Neural progenitor cell (in vitro differentiated cells): ENCODE data around the gene AUNIP. TPM values are rescaled to one million over a fixed set of nuclear protein-coding genes. Genes with fewer than 3 reads are reported as not detected.

Experiments used
- DNase-seq: peaks from one replicate; pipeline ENCODE4 v3.0.0-alpha.2; 2016; ENCODE audit warnings: low spot score
- H2AFZ ChIP-seq: fragments of 200-600 bp; sonication (generic); replicated peaks from 2 replicates; pipeline ENCODE4 v1.6.1; 2016; ENCODE audit warnings: antibody characterized with exemption
- H3F3A ChIP-seq: fragments of 200-600 bp; sonication (generic); 2 replicates; pipeline ENCODE4 v1.6.1; 2016; ENCODE audit warnings: antibody characterized with exemption, low read depth
- H3K27ac ChIP-seq: fragments of 200-600 bp; sonication (generic); 2 replicates; pipeline ENCODE4 v1.5.1; 2016; ENCODE audit warnings: mild to moderate bottlenecking
- H3K27me3 ChIP-seq: fragments of 200-600 bp; sonication (generic); 2 replicates; pipeline ENCODE4 v1.6.1; 2016; ENCODE audit warnings: mild to moderate bottlenecking, moderate library complexity
- H3K36me3 ChIP-seq: fragments of 200-600 bp; sonication (generic); 2 replicates; pipeline ENCODE4 v1.5.1; 2016
- H3K4me1 ChIP-seq: fragments of 200-600 bp; sonication (generic); 2 replicates; pipeline ENCODE4 v1.6.1; 2016; ENCODE audit warnings: mixed run types
- H3K4me2 ChIP-seq: fragments of 200-600 bp; sonication (generic); 2 replicates; pipeline ENCODE4 v1.6.1; 2016
- H3K4me3 ChIP-seq: fragments of 200-600 bp; sonication (generic); 2 replicates; pipeline ENCODE4 v1.5.1; 2016
- H3K79me2 ChIP-seq: fragments of 200-600 bp; sonication (generic); 2 replicates; pipeline ENCODE4 v1.6.1; 2016; ENCODE audit warnings: low read depth
- H3K9ac ChIP-seq: fragments of 200-600 bp; sonication (generic); 2 replicates; pipeline ENCODE4 v1.6.1; 2016
- H3K9me3 ChIP-seq: fragments of 200-600 bp; sonication (generic); 2 replicates; pipeline ENCODE4 v1.5.1; 2016; ENCODE audit warnings: low read depth
- H4K20me1 ChIP-seq: fragments of 200-600 bp; sonication (generic); 2 replicates; pipeline ENCODE4 v1.6.1; 2016; ENCODE audit warnings: low read depth
- H3K27ac Mint-ChIP-seq: 3 replicates; pipeline ENCODE4 v1.8.0; 2021; ENCODE audit warnings: mixed read lengths
- H3K27me3 Mint-ChIP-seq: 2 replicates; pipeline ENCODE4 v1.8.0; 2022; ENCODE audit warnings: low read depth, mild to moderate bottlenecking, inconsistent platforms, moderate library complexity, mixed read lengths; ENCODE audit not compliant: insufficient read depth
- H3K36me3 Mint-ChIP-seq: 3 replicates; pipeline ENCODE4 v1.8.0; 2021; ENCODE audit warnings: mixed read lengths
- H3K4me1 Mint-ChIP-seq: 3 replicates; pipeline ENCODE4 v1.8.0; 2021; ENCODE audit warnings: mixed read lengths
- H3K4me3 Mint-ChIP-seq: 3 replicates; pipeline ENCODE4 v1.8.0; 2021; ENCODE audit warnings: mild to moderate bottlenecking, moderate library complexity, mixed read lengths
- H3K9me3 Mint-ChIP-seq: 3 replicates; pipeline ENCODE4 v1.8.0; 2020; ENCODE audit warnings: mixed read lengths
- EZH2 ChIP-seq: fragments of 200-600 bp; sonication (generic); IDR thresholded peaks from 2 replicates; pipeline ENCODE4 v1.6.1; 2017; ENCODE audit warnings: antibody characterized with exemption, mild to moderate bottlenecking, moderate library complexity
- EZH2phosphoT487 ChIP-seq: fragments of 200-600 bp; sonication (generic); IDR thresholded peaks from 2 replicates; pipeline ENCODE4 v1.6.1; 2017; ENCODE audit warnings: antibody characterized with exemption
- total RNA-seq: library from RNA; depleted of rRNA; stranded (reverse); fragments of >200 nt; gene quantifications from 2 replicates; pipeline ENCODE4 v1.2.3, GENCODE V29; 2015; ENCODE audit warnings: low replicate concordance
- TF ChIP-seq, protein P1 (sequence below): fragments of 200-600 bp; sonication (generic); IDR thresholded peaks from 2 replicates; pipeline ENCODE4 v1.5.1; 2017; ENCODE audit warnings: antibody characterized with exemption, mild to moderate bottlenecking

AUNIP gene
- total RNA-seq, 1 donor from 2014 or later, result 15.2 TPM

DNA sequence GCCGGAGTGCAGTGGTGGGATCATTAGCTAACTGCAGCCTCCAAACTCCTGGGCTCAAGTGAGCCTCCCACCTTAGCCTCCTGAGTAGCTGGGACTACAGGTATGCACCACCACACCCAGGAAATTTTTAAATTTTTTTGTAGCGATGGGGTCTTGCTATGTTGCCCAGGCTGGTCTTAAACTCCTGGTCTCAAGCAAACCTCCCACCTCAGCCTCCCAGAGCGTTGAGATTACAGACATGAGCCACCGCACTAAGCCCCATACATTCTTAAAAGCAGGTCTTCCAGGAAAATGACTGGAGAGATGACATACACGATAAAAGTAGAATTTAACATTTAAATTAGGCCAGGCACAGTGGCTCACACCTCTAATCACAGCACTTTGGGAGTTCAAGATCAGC is 26.1 kb downstream of the AUNIP start:
- Mint-ChIP-seq H3K36me3 (peaks cover 19% of the 10 kb centered on the region), H3K27me3 (no peaks in the 10 kb centered on the region), H3K4me3 (no peak overlapping the region), H3K27ac (no peak overlapping the region), H3K4me1 (no peaks in the 10 kb centered on the region), H3K9me3 (no peaks in the 10 kb centered on the region)
- H3K4me2 ChIP-seq, result no peak overlapping the region
- peaks cover 3% of the 10 kb centered on the region for H3F3A ChIP-seq
- TF ChIP-seq EZH2, result no peak
- TF ChIP-seq, protein P1, sequence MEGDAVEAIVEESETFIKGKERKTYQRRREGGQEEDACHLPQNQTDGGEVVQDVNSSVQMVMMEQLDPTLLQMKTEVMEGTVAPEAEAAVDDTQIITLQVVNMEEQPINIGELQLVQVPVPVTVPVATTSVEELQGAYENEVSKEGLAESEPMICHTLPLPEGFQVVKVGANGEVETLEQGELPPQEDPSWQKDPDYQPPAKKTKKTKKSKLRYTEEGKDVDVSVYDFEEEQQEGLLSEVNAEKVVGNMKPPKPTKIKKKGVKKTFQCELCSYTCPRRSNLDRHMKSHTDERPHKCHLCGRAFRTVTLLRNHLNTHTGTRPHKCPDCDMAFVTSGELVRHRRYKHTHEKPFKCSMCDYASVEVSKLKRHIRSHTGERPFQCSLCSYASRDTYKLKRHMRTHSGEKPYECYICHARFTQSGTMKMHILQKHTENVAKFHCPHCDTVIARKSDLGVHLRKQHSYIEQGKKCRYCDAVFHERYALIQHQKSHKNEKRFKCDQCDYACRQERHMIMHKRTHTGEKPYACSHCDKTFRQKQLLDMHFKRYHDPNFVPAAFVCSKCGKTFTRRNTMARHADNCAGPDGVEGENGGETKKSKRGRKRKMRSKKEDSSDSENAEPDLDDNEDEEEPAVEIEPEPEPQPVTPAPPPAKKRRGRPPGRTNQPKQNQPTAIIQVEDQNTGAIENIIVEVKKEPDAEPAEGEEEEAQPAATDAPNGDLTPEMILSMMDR, result no peak
- no peak for TF ChIP-seq EZH2phosphoT487
- H2AFZ ChIP-seq, result no peak overlapping the region
- DNase-seq, result no peak
- H3K4me1 ChIP-seq, result no peaks in the 10 kb centered on the region
- peaks cover 6% of the 10 kb centered on the region for H3K36me3 ChIP-seq
- H3K9ac ChIP-seq, result no peak overlapping the region
- no peak overlapping the region for H3K4me3 ChIP-seq
- H3K9me3 ChIP-seq, result no peaks in the 10 kb centered on the region
- peaks cover 3% of the 10 kb centered on the region for H3K79me2 ChIP-seq
- no peak overlapping the region for H3K27ac ChIP-seq
- peaks cover 7% of the 10 kb centered on the region for H4K20me1 ChIP-seq
- no peaks in the 10 kb centered on the region for H3K27me3 ChIP-seq

DNA sequence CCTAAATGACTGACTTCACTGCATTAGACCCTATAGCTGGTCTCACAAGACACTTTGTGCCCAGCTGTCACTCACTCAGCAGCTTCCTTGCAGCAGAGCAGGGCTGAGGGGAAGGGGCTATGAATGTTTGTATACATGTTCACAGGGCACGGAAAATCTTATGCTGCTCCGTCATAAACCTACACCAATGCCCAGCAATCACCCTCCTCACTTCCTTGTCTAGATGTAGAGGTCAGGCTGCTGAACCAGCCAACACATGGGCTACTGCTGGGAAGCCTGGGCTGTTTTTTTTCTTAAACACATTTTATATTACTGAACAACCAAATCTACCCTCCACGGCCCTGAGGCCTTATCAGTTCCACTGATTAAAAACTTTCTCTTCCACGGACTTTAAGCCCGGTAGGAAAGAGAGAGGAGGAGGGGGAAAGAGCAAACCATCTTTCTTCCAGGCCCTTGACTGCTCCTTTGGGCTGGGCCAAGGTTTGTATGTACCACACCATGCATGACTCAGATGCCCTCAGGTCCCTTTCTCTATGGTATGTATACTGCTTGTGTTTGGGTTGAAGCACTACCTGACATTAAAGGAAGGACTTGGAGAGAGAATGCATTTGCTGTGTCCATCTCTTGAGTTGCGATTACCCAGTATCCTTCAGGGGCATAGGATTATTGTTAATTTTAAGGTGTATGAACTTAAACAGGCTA is 26.8 kb downstream of the AUNIP start:
- Histone ChIP-seq H2AFZ (no peak overlapping the region), H3K4me1 (no peaks in the 10 kb centered on the region), H3K4me2 (no peak overlapping the region), H3K4me3 (no peak overlapping the region), H4K20me1 (peaks cover 7% of the 10 kb centered on the region), H3K79me2 (peaks cover 1% of the 10 kb centered on the region), H3K9me3 (no peaks in the 10 kb centered on the region), H3F3A (peaks cover 1% of the 10 kb centered on the region), H3K27ac (no peak overlapping the region), H3K27me3 (no peaks in the 10 kb centered on the region), H3K9ac (no peak overlapping the region), H3K36me3 (peaks cover 6% of the 10 kb centered on the region)
- TF ChIP-seq EZH2 (no peak), EZH2phosphoT487 (no peak)
- TF ChIP-seq, protein P1, result no peak
- H3K27me3 Mint-ChIP-seq, result no peaks in the 10 kb centered on the region
- peaks cover 21% of the 10 kb centered on the region for H3K36me3 Mint-ChIP-seq
- no peak for DNase-seq
- no peaks in the 10 kb centered on the region for H3K9me3 Mint-ChIP-seq
- H3K27ac Mint-ChIP-seq, result no peak overlapping the region
- H3K4me3 Mint-ChIP-seq, result no peak overlapping the region
- no peaks in the 10 kb centered on the region for H3K4me1 Mint-ChIP-seq

DNA sequence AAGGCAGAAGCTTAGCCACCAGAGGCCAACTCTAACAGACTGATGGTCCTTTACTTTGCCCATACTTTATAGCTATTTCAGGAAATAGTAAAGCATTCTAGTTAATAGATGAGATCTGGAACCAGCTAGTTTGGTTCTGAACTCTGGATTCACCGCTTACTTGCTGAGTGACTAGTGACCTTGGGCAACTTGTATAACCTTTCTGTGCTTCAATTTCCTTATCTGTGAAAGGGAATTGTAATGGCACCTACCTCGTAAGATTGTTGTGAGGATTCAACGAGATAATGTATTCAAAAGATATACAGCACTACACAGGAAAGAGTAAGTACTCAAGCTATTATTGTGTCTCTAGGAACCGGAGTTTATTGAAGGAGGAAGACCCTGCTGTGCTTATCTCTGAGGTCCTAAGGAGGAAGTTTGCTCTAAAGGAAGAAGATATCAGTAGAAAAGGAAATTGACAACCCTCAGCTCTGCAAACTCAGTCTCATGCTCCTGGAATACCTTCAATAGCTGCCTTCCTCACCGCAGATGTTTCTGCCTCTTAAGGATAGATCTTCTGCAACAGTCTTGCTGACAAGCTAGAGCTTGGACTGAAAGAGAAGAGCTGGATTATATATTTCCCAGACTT is 27.6 kb downstream of the AUNIP start:
- DNase-seq, result no peak
- Mint-ChIP-seq H3K9me3 (no peaks in the 10 kb centered on the region), H3K4me3 (no peak overlapping the region), H3K27me3 (no peaks in the 10 kb centered on the region), H3K27ac (no peak overlapping the region), H3K36me3 (peaks cover 20% of the 10 kb centered on the region), H3K4me1 (no peaks in the 10 kb centered on the region)
- H3F3A ChIP-seq, result no peaks in the 10 kb centered on the region
- no peaks in the 10 kb centered on the region for H3K27me3 ChIP-seq
- no peak overlapping the region for H3K9ac ChIP-seq
- H3K4me3 ChIP-seq, result no peak overlapping the region
- no peak overlapping the region for H3K4me2 ChIP-seq
- no peaks in the 10 kb centered on the region for H3K9me3 ChIP-seq
- no peak overlapping the region for H3K27ac ChIP-seq
- peaks cover 6% of the 10 kb centered on the region for H3K36me3 ChIP-seq
- peaks cover 5% of the 10 kb centered on the region for H4K20me1 ChIP-seq
- TF ChIP-seq, protein P1, result no peak
- TF ChIP-seq EZH2phosphoT487 (no peak), EZH2 (no peak)
- H2AFZ ChIP-seq, result no peak overlapping the region
- H3K4me1 ChIP-seq, result no peaks in the 10 kb centered on the region
- no peaks in the 10 kb centered on the region for H3K79me2 ChIP-seq
